MCF 10A (cell line): ENCODE results near the gene CD3D. TPM values are rescaled to one million over a fixed set of nuclear protein-coding genes. Genes with fewer than 3 reads are reported as not detected.
A peak's percentile ranks its signal among the peaks of the same experiment; 100 is the strongest.

ENCODE experiments used
- BruUV-seq: library from RNA; stranded (reverse); fragments of 400-500 nt; replicated peaks from 2 replicates; lab custom pipeline; 2021; lab: Mats Ljungman, UMichigan
- CTCF ChIA-PET: fragments of 300-600 bp; sonication (Branson Sonifier 250); formaldehyde crosslinking; extraction: SDS; loops from one replicate; lab custom pipeline; 2021; ENCODE audit warnings: antibody characterized with exemption, inconsistent platforms; lab: Yijun Ruan, JAX
- POLR2A ChIA-PET: fragments of 300-600, 350-650 bp; sonication (Branson Sonifier 250); formaldehyde crosslinking; extraction: SDS; loops from one replicate; lab custom pipeline; 2020; ENCODE audit warnings: antibody characterized with exemption, inconsistent platforms; lab: Yijun Ruan, JAX
- DNase-seq: peaks from one replicate; pipeline ENCODE4 v3.0.0-alpha.2; 2018; ENCODE audit not compliant: unreplicated experiment
- H3K27ac Mint-ChIP-seq: one replicate; pipeline ENCODE4 v1.8.0; 2022; ENCODE audit warnings: mild to moderate bottlenecking, low read depth, mixed read lengths; ENCODE audit not compliant: unreplicated experiment
- H3K27me3 Mint-ChIP-seq: one replicate; pipeline ENCODE4 v1.8.0; 2022; ENCODE audit warnings: mixed read lengths; ENCODE audit not compliant: insufficient read depth, unreplicated experiment
- H3K36me3 Mint-ChIP-seq: one replicate; pipeline ENCODE4 v1.8.0; 2022; ENCODE audit warnings: mild to moderate bottlenecking, moderate library complexity, mixed read lengths; ENCODE audit not compliant: insufficient read depth, unreplicated experiment
- H3K4me1 Mint-ChIP-seq: one replicate; pipeline ENCODE4 v1.8.0; 2022; ENCODE audit warnings: mixed read lengths; ENCODE audit not compliant: insufficient read depth, unreplicated experiment
- H3K4me3 Mint-ChIP-seq: one replicate; pipeline ENCODE4 v1.8.0; 2022; ENCODE audit warnings: mild to moderate bottlenecking, moderate library complexity, mixed read lengths; ENCODE audit not compliant: unreplicated experiment
- H3K9me3 Mint-ChIP-seq: one replicate; pipeline ENCODE4 v1.8.0; 2022; ENCODE audit warnings: mixed read lengths; ENCODE audit not compliant: unreplicated experiment
- intact Hi-C: fragments of 100-400 bp; cut with micrococcal nuclease; formaldehyde crosslinking; loops from 2 replicates; pipeline ENCODE4 v1.14.1; 2022
- total RNA-seq: library from RNA; stranded (reverse); gene quantifications from 2 replicates; pipeline ENCODE4 v1.2.3, GENCODE V29; 2022
- TF ChIP-seq, protein P1 (sequence below): fragments of 200-600 bp; IDR thresholded peaks from one replicate; pipeline ENCODE4 v1.8.0; 2022; ENCODE audit warnings: antibody characterized with exemption, mild to moderate bottlenecking; ENCODE audit not compliant: unreplicated experiment

Gene CD3D
- total RNA-seq, 1 experiment from 2014 or later = not detected

DNA sequence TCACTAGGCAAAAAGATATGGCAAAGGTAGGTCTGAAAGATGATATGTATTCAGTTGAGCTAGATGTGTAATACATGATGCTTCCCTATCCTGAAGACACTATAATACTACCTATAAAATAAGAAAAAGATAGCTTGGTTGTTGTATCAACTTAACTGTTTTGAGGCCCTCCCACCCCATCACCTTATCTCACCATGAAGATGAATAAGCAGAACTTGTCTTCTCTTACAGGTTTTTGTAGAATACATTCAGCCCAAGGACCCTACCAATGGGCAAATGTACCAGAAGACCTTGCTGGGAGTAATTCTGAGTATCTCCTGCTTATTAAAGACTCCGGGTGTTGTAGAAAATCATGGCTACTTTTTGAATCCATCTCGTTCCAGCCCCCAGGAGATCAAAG lies 30.8 kb upstream of the CD3D start:
- TF ChIP-seq, protein P1, sequence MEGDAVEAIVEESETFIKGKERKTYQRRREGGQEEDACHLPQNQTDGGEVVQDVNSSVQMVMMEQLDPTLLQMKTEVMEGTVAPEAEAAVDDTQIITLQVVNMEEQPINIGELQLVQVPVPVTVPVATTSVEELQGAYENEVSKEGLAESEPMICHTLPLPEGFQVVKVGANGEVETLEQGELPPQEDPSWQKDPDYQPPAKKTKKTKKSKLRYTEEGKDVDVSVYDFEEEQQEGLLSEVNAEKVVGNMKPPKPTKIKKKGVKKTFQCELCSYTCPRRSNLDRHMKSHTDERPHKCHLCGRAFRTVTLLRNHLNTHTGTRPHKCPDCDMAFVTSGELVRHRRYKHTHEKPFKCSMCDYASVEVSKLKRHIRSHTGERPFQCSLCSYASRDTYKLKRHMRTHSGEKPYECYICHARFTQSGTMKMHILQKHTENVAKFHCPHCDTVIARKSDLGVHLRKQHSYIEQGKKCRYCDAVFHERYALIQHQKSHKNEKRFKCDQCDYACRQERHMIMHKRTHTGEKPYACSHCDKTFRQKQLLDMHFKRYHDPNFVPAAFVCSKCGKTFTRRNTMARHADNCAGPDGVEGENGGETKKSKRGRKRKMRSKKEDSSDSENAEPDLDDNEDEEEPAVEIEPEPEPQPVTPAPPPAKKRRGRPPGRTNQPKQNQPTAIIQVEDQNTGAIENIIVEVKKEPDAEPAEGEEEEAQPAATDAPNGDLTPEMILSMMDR = no peak
- no peak overlapping the region for H3K4me3 Mint-ChIP-seq
- BruUV-seq = TSS peak; percentile 14
- no peak overlapping the region for H3K27ac Mint-ChIP-seq
- no peaks in the 10 kb centered on the region for H3K27me3 Mint-ChIP-seq
- ChIA-PET POLR2A (interaction anchor here (1.1 kb wide), 1 partner anchor 10 kb away, joined by 3 read pairs; no protein-coding TSS in a partner anchor), CTCF (interaction anchor here (0.6 to 1.2 kb wide), 3 partner anchors 13 to 612 kb away, joined by 3 read pairs; no protein-coding TSS in a partner anchor)
- DNase-seq = no peak
- H3K4me1 Mint-ChIP-seq = no peaks in the 10 kb centered on the region
- intact Hi-C loops = no loop called here
- no peaks in the 10 kb centered on the region for H3K9me3 Mint-ChIP-seq
- peaks cover 100% of the 10 kb centered on the region for H3K36me3 Mint-ChIP-seq

DNA sequence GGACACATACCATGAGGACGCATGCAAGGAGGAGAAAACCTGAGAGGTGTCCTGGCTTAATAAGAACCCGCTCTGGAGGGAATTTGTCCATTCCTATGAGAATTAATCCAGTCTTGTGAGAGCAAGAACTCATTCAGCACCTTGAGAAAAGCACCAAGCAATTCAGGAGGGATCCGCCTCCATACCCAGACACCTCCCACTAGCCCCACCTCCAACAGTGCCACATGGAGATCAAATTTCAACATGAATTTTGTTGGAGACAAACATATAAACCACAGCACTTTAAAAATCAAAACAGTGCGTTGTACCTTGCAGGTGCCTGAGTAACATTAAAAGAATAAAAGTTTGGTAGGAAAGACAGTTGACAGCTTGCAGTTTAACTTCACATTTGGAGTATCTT lies 28.3 kb upstream of the CD3D start:
- H3K4me3 Mint-ChIP-seq = no peak overlapping the region
- H3K9me3 Mint-ChIP-seq = no peaks in the 10 kb centered on the region
- TF ChIP-seq, protein P1 = no peak
- H3K27ac Mint-ChIP-seq = no peak overlapping the region
- peaks cover 100% of the 10 kb centered on the region for H3K36me3 Mint-ChIP-seq
- intact Hi-C loops = no loop called here
- ChIA-PET POLR2A (no interaction called here), CTCF (interaction anchor here (0.5 kb wide), 1 partner anchor 32 kb away, joined by 3 read pairs; no protein-coding TSS in a partner anchor)
- BruUV-seq = no TSS peak
- DNase-seq = no peak
- no peaks in the 10 kb centered on the region for H3K27me3 Mint-ChIP-seq
- no peaks in the 10 kb centered on the region for H3K4me1 Mint-ChIP-seq

DNA sequence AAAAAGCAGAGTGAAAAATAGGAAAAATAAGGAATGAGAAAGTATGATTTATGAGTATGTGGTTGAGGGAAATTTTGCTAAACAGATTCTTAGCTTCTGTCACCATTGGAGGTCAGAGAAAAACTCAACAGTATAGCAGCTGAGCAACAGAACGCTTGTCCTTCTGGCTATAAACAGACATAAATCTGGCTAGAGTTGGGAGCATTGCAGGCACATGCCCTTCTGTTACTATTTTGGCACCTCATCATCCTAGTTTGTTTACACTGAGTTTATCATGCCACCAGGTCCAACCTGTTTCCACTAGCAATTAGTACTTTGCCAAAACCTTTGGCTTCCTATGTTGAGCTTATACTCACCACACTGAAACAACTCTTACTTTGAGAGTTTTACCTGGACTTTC lies 23.8 kb upstream of the CD3D start:
- Mint-ChIP-seq H3K4me3 (no peak overlapping the region), H3K27ac (no peak overlapping the region), H3K36me3 (peaks cover 73% of the 10 kb centered on the region), H3K4me1 (no peaks in the 10 kb centered on the region), H3K27me3 (no peaks in the 10 kb centered on the region), H3K9me3 (no peaks in the 10 kb centered on the region)
- no peak for DNase-seq
- no TSS peak for BruUV-seq
- POLR2A ChIA-PET = no interaction called here
- TF ChIP-seq, protein P1 = no peak
- intact Hi-C loops = no loop called here
- CTCF ChIA-PET = interaction anchor here (0.7 to 2.3 kb wide), 2 partner anchors 11 to 195 kb away, joined by 4 to 5 read pairs; no protein-coding TSS in a partner anchor

DNA sequence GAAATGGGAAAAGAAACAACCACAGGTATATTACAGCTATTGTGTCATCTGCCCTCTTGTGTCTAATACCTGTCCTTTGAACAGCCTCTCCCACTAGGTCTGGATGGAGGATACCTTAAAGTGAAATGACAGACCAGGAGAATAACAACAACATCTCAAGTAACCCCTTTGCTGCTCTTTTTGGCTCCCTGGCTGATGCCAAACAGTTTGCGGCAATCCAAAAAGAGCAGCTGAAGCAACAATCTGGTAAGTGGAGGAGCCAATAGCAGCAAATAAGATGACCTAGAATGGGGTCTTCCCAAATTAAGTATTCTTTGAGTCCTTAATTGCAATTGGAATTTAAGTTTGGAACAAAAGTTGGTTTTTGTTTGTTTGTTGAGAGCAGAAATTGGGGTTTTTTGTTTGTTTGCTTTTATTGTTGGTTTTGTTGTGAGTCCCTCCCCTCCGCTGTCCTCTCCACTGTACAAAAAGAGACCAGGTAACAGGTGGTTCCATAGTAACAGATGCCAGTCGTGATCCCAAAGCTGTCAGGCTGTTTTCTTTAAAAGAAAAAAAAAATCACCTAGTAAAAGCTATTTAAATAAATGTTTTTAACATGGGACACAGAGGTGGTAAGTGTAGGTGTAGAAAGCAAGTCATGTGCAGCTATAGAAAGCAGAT lies 22.6 kb upstream of the CD3D start:
- BruUV-seq = no TSS peak
- Mint-ChIP-seq H3K36me3 (peaks cover 61% of the 10 kb centered on the region), H3K4me3 (no peak overlapping the region), H3K27me3 (no peaks in the 10 kb centered on the region), H3K27ac (no peak overlapping the region), H3K4me1 (no peaks in the 10 kb centered on the region), H3K9me3 (no peaks in the 10 kb centered on the region)
- ChIA-PET POLR2A (interaction anchor here (0.5 to 0.7 kb wide), 3 partner anchors 100 to 952 kb away, joined by 3 to 4 read pairs (median 3); no protein-coding TSS in a partner anchor), CTCF (interaction anchor here (0.7 to 3.4 kb wide), 5 partner anchors 13 to 227 kb away, joined by 3 to 16 read pairs (median 4); no protein-coding TSS in a partner anchor)
- TF ChIP-seq, protein P1 = no peak
- intact Hi-C loops = no loop called here
- DNase-seq = no peak
